ENCODE results near the gene GHRL. TPM values are rescaled to one million over a fixed set of nuclear protein-coding genes. Genes with fewer than 3 reads are reported as not detected.

The GHRL gene
- total RNA-seq, 1 donor from 2014 or later: 0.55 TPM

DNA sequence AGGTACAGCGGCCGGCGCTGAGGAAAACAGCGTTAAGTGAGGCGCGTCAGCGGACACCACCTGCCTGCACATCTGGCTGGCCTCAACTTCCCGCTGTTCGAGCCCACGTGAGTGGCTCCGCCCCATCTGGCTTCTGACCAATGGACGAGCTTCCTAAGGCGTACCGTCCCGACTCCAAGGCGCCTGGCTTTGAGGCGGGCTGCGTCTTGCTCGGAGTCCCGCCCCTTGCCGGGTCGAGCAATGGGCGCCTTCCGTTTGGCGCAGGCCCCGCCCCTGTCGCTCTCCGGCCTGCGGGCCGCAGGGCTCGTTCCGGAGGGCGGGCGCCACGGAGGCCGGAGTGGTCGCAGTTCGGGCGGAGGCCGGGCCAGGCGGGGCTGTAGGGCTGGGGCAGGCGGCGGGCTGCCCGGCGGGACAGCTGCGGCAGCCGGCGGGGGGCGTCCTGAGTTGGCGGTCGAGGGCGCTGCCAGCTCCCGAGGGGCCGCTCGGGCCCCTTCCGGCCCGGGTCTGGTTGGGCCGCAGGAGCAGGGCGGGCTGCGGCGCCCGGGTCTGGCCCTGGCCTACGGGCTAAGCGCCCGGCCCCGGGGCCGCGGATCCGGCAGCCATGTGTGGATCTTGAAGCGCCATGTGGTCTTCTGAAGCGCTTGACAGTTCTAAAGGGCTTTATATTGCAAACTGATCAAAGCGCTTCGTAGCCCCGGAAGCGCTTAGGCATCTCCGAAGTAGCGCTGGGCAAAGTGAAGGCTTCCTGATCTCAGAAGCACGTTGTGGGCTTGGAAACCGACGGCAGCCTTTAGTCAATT is 44.4 kb downstream of the GHRL start, which contains the start of gene TATDN2:
TSS of gene TATDN2 (plus strand) at position 276 of the 800 bp plus-strand sequence. CDS start 742 bp downstream, outside the sequence.
- intact Hi-C loops (cut with micrococcal nuclease): loop anchor here (1.0 to 10.0 kb wide), 14 partner anchors 10 to 852 kb away; partner anchors contain the start of genes ARPC4, BRK1, BRPF1 and CRELD1

DNA sequence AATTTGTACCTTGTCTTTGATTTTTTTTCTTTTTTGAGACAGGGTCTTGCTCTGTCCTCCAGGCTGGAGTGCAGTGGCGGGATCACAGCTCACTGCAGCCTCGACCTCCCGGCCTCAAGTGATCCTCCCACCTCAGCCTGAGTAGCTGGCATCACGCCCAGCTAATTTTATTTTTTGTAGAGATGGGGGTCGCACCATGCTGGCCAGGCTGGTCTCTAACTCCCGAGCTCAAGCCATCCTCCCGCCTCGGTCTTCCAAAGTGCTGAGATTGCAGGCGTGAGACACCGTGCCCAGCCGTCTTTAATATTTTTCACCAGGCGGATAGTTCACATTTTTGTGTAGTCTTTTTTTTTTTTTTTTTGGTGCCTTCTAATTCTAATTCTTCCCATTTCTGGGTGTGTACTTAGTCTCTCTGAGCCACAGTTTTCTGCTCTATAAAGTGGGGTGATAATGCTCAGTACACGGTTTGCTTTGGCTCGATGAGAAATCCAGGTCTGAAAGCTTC is 45.0 kb downstream of the GHRL start:
- intact Hi-C loops (cut with micrococcal nuclease): loop anchor here (1.0 to 10.0 kb wide), 14 partner anchors 9 to 851 kb away; partner anchors contain the start of genes ARPC4, BRK1, BRPF1 and CRELD1

DNA sequence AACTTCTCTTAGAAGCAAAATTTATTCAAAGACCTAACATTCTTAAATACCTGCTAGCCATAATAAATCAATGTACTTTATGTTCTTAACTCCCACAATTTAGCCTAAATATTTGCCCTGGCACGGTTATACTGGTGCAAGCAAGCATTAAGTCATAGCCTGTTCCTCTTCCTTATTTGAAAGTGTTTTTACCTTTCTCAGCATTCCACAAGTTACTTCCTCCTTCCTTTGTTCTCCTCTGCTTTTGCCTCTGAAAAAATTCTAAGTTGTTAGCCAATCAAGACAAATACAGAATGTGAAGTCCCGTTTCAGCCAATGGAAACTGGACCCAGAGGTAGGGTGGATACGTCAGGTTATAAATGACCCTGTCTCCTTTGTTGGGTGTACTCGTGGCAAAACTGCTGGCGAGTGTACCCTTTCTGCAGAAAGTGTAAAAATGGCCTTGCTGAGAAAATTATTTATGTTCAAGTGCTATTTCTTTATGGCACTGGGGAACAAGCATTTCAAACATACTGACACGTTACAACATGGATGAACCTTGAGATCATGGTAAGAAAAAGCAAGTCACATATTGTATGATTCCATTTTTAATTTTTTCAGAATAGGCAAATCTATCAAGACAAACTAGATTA is 47.5 kb downstream of the GHRL start:
- intact Hi-C loops (cut with micrococcal nuclease): loop anchor here (5.0 to 10.0 kb wide), 3 partner anchors 260 to 453 kb away; partner anchors contain the start of genes ARPC4, CRELD1, EMC3 and TADA3

- intact Hi-C loops (cut with micrococcal nuclease): loop anchor here (10.0 kb wide), 1 partner anchor 259 kb away; the partner anchor contains the start of gene EMC3
These were observed 48.7 kb downstream of the GHRL start for GRCh38 chr3:10244009-10244408.

DNA sequence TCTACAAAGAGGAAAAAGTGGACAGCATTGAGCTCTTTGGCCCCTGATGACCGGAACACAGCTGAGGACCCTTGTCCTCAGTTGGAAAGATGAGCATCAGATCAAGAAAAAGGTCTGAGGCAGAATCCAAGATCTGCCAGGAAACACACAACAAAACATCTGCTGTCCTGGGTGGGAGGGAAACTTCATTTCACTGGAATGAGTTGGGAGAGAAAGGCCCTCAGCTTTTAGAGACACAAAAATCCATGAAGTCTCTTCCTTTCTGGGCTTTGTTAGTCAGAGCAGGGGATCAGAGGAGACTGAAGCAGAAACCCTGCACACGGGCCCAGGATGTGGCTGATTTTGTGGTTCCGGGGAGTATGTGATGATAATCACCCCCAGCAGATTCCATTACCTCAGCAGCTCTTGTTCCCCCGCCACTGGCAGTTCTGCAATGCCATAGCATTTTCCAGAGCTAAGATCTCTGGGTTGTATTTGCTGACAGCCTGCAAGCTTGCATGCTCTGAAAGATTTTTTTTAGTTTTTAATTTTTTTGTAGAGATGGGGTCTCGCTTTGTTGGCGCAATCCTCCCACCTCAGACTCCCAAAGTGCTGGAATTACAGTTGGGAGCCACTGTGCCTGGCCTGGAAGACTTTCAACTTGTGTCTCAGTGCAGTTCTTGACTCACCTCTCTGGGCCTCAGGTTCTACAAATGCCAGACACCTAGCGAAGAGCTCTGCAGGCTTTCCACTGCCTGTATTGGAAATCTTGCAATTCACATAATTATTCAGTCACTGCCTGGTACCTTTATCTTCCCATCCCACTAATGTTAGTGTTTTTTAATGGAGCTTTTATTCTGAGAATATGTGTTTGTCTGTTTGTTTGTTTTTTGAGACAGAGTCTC is 50.3 kb downstream of the GHRL start:
- intact Hi-C loops (cut with micrococcal nuclease): loop anchor here (1.0 to 10.0 kb wide), 3 partner anchors 14 to 258 kb away; partner anchors contain the start of gene EMC3

DNA sequence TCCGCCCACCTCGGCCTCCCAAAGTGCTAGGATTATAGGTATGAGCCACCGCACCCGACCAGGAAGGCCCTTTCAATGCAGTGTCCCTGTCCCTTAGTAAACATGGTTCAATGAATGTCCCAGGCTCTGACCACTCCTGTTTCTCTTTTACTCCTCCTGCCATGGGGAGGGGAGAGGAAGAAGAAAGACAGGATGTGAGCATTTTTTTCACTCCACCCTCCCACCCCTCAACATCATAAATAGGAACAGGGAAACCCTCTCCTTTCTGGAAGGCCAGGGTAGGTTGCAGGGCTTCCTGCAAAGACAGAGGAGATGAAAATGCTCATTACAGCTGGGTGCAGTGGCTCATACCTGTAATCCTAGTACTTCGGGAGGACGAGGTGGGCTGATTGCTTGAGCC is 51.9 kb downstream of the GHRL start:
- intact Hi-C loops (cut with micrococcal nuclease): loop anchor here (10.0 kb wide), 1 partner anchor 256 kb away; the partner anchor contains the start of gene EMC3

GRCh38 chr3:10238345-10239183 is 54.2 kb downstream of the GHRL start:
- intact Hi-C loops (cut with micrococcal nuclease): loop anchor here (1.0 kb wide), 1 partner anchor 10 kb away; the partner anchor contains the start of gene TATDN2

Other genes starting within 250 kb of the GHRL start
- not detected in 2 replicates for gene FANCD2OS, start 184.7 kb downstream of the GHRL start, total RNA-seq
- gene BRK1, start 177.3 kb downstream of the GHRL start, total RNA-seq: 108 and 110 TPM in 2 replicates
- gene VHL, start 151.2 kb downstream of the GHRL start, total RNA-seq: 65.8 and 67.9 TPM in 2 replicates
- gene IRAK2, start 128.0 kb downstream of the GHRL start, total RNA-seq: 1.4 and 1.5 TPM in 2 replicates
- 76.8 and 80.4 TPM in 2 replicates for gene TATDN2, start 44.5 kb downstream of the GHRL start, total RNA-seq
- 108 and 109 TPM in 2 replicates for gene SEC13, start 28.2 kb upstream of the GHRL start, total RNA-seq
- gene ATP2B2, start 212.6 kb upstream of the GHRL start, total RNA-seq: not detected in 2 replicates

Data from T-helper 2 cell treated with Interferon-gamma antibody and Interleukin-4, amounts not matched to agents 100 ng/mL and 5 ng/mL, for 36 hours (primary cell).